H7 (cell line): ENCODE data around the gene SLC25A12. TPM values are rescaled to one million over a fixed set of nuclear protein-coding genes. Genes with fewer than 3 reads are reported as not detected.

Source experiments
- DNase-seq: peaks from one replicate; pipeline ENCODE4 v3.0.0; 2012
- H3K27me3 ChIP-seq: 2 replicates; pipeline ENCODE4 v1.6.0; 2011; ENCODE audit warnings: mild to moderate bottlenecking, low read length; ENCODE audit not compliant: control insufficient read depth, insufficient read depth
- H3K36me3 ChIP-seq: replicated peaks from 2 replicates; pipeline ENCODE4 v1.5.1; 2011; ENCODE audit warnings: low read length; ENCODE audit not compliant: control insufficient read depth, insufficient read depth
- H3K4me3 ChIP-seq: 2 replicates; pipeline ENCODE4 v1.5.1; 2011; ENCODE audit warnings: low read depth, mild to moderate bottlenecking, control low read depth, low read length, moderate library complexity; ENCODE audit not compliant: insufficient read depth
- total RNA-seq: library from RNA; depleted of rRNA; stranded (reverse); fragments of >200 nt; shearing (Covaris generic); gene quantifications from 2 replicates; pipeline ENCODE4 v1.2.3, GENCODE V29; 2014

SLC25A12 gene
- total RNA-seq, 1 experiment from 2014 or later, result 12.2 TPM

DNA sequence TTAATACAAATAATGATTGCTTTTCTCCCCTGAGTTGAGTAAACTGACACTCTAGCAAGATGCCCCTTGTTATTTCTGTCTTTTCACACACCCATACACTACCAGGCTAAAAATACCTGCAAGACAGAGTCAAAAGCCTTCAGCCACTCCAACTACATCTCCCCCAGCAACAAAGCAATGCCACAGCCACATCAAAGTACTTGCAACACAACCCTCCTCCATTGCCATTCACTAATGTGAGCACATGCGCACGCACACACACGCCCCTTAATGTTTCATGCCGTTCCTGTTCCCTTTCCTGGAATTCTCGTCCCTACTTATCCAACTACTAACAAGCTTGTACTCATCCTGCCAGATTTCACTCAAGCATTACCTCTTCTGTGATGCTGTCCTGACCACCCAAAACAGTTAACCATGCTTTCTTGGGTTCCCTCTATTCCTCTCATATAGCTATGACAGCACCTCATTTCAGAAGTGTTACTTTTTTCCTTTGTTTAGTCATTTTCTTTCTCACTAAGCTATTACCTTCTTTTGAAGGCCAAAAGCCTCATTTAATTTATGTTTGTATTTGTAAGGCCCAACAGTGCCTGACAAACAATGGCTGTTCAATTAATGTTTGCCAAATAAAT, 29.6 kb downstream of the SLC25A12 start:
- H3K27me3 ChIP-seq, result no peaks in the 10 kb centered on the region
- H3K36me3 ChIP-seq, result no peaks in the 10 kb centered on the region
- H3K4me3 ChIP-seq, result no peak overlapping the region
- DNase-seq, result no peak

DNA sequence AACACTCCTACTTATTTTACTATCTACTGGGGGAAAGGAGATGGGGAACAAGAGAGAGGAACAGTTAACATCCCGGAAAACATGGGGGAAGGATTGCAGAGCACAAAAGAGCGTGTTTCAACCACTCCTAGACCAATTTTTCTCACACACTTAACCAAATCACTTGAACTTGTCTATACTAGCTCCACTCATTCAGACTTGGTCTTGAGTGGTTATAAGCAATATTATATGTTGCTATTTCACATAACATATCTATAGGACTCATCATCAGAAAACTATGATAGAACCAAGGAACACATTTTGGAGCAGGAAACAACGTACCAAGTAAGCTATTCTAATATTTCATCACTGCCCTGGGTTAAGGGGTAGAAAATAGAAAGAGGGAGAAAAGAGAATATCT, 31.5 kb downstream of the SLC25A12 start:
- no peaks in the 10 kb centered on the region for H3K27me3 ChIP-seq
- no peak for DNase-seq

DNA sequence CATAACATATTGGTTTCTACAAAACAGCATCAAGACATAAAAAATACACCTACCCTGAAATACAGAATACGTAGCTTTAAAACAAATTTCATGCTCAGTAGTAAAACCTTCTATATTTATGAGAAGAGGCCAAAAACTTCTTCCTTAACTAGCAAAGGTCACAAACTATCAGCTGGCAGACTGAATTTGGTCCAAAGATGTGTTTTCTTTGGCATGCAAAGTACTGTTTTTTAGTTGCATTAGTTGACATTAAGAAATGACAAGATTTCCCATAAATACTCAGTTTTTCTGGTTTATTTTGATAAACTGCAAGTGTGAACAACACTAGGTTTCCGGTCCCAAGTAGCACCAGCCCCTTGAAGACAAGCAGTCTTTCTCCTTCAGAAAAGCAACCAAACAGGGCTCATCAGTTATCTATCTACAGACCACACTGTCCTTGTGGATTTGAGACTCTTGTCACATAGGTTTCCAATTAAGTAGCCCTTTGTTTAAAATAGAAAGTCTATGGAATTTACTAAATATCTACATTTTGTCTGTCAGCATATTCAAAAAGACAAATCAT, 35.6 kb downstream of the SLC25A12 start:
- no peak overlapping the region for H3K4me3 ChIP-seq
- H3K27me3 ChIP-seq, result no peaks in the 10 kb centered on the region
- no peaks in the 10 kb centered on the region; the same call in 1 of the 2 replicates for H3K36me3 ChIP-seq
- no peak for DNase-seq

More for the DNA sequence above, 31.5 kb downstream of the SLC25A12 start:
- Histone ChIP-seq H3K36me3 (no peaks in the 10 kb centered on the region; the same call in 1 of the 2 replicates), H3K4me3 (no peak overlapping the region)

DNA sequence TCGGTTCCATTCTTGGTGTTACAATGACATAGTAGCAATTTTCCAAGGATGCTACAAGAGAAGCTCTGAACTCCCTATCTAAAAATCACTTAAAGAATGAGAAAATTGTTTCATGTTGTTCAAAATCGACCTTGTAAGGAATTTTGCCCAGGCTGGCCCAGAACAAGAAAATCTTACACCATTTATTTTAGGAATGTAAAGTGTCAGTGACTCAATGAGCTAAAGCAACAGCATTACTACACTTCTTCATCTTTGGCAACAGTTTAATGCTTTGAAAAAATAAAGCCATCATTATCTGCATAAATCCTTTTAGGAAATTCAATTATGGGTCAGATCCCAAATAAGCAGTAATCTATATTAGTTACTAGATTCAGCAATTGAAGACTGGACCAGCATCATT, 38.6 kb downstream of the SLC25A12 start:
- no peak overlapping the region for H3K4me3 ChIP-seq
- DNase-seq, result no peak
- no peaks in the 10 kb centered on the region; the same call in 1 of the 2 replicates for H3K36me3 ChIP-seq
- no peaks in the 10 kb centered on the region for H3K27me3 ChIP-seq

DNA sequence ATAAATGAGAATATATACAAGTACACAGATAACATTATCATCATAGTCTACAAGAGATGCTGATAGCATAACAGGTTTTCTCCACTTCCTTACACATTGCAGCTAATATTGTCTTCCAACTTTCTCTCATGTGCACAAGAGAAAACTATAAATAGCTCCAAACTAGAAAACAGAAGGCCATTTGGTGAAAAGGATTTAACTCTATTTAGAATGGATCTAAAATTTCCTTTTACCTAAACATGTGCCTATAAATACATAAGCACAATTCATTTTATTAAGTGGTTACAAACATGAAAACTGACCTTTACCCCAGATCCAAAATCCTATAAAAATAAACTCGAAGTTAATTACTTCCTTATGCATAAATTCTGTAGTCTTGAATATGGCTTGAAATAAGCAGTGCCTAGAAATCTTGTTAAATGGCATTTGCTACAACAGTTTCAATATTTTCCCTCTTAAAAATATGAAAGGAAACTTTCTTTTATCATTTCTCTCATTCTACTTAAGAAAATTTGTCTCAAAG, 41.6 kb downstream of the SLC25A12 start:
- no peaks in the 10 kb centered on the region for H3K36me3 ChIP-seq
- DNase-seq, result no peak

DNA sequence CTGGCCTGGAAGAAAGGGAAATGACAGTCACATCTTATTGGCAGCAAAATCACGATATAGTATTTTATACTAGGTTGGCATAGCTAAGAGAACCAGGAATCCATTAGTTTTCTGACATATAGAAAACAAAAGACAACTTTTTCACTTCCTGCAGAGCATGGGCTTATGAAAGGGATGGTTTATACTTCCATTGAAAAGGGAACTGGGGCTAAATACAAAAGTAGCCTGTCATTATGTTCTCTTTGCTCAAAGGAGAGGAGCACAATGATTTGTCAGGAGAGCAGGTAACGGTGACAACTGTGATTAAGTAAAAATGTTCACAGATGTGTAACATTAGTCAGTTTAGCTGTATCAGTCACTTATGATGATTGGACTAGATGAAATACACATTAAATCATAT, 46.4 kb downstream of the SLC25A12 start:
- DNase-seq, result no peak
- Histone ChIP-seq H3K36me3 (no peaks in the 10 kb centered on the region), H3K4me3 (no peak overlapping the region), H3K27me3 (no peaks in the 10 kb centered on the region)

More for the DNA sequence above, 41.6 kb downstream of the SLC25A12 start:
- Histone ChIP-seq H3K4me3 (no peak overlapping the region), H3K27me3 (no peaks in the 10 kb centered on the region)

DNA sequence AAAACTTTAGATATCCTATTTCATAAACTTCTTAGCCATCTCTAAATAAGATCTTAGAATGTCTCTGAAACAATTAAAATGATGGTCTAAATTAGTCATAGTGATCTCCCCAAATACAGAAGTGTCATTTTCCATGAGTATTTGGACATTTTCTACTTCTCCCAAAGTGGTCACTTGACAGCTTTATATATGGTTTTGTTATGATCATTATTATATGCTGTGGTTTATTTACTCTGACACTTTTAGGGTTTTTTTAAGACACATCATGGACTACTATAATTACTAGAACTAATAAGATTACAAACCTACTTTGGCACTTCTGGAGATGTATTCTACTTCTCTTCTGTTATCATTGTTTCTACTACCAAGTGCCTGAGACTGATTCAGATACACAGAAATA, 47.1 kb downstream of the SLC25A12 start:
- Histone ChIP-seq H3K4me3 (no peak overlapping the region), H3K36me3 (no peaks in the 10 kb centered on the region), H3K27me3 (no peaks in the 10 kb centered on the region)
- DNase-seq, result no peak

DNA sequence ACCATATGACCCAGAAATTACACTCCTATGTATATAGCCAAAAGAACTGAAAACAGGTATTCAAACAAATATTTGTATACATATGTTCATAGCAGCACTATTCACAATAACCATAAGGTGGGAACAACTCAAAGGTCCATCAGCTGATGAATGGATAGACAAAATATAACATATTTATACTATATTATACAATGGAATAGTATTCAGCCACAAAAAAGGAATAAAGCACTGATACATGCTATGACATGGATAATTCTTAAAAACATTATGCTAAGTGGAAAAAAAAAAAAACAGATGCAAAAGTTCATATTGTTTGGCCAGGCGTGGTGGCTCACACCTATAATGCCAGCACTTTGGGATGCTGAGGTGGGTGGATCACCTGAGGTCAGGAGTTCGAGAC, 52.0 kb downstream of the SLC25A12 start:
- H3K4me3 ChIP-seq, result no peak overlapping the region
- H3K27me3 ChIP-seq, result no peaks in the 10 kb centered on the region
- no peaks in the 10 kb centered on the region for H3K36me3 ChIP-seq
- DNase-seq, result no peak

DNA sequence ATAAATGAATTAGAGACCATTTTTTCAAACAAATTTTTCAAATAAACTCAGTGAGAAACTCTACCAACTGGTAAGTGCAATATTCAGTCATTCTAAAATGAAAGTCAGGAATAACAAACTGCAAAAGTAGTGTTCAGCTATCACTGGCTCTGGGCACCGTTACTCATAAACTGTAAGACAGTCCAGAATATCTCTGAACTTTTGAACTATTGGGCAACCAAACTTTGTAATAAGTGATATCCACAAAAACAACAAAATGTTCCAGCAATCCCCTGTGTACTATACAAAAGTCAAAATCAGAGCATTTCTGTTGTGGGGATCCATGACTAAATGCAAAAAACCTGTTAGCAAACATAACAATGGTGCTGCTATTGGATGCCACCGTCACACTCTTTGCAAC, 56.3 kb downstream of the SLC25A12 start:
- DNase-seq, result no peak
- H3K27me3 ChIP-seq, result no peaks in the 10 kb centered on the region
- H3K4me3 ChIP-seq, result no peak overlapping the region
- peaks cover 14% of the 10 kb centered on the region for H3K36me3 ChIP-seq

DNA sequence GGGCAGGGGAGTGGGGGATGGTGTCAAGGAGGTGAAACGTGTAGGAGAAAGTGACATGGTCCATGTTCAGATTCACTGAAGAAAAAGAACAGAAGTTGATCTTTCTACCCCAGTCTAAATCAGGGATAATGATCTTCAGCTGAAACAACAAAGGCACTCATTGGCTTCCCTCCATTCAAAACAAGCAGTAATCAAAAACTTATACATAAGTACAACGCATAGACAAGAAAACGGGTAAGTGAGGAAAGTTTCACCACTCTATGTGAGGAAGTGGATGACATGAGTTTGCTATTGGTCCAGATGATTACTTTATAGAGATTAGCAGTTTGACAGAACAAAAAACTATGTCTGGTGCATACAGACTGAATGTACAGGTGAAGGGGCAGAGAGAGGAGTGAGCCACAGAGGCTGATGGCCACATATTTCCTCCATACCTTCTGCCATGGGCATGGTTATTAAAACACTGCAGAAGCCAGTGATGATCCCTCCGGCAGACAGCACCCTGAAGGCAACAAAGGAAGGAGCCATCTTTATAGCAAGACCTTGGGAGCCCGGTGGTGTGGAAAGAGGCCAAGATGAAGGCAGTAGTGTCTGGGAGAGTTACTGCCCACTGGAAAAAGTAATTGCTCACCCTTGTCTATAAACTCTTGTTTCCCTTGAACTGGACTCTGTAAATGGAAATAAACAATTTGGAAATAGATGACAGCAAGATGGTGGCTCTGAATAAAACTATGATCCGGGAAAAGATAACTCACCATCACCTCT, 57.7 kb downstream of the SLC25A12 start:
- Histone ChIP-seq H3K36me3 (peaks cover 17% of the 10 kb centered on the region), H3K27me3 (no peaks in the 10 kb centered on the region), H3K4me3 (no peak overlapping the region)
- DNase-seq, result no peak

DNA sequence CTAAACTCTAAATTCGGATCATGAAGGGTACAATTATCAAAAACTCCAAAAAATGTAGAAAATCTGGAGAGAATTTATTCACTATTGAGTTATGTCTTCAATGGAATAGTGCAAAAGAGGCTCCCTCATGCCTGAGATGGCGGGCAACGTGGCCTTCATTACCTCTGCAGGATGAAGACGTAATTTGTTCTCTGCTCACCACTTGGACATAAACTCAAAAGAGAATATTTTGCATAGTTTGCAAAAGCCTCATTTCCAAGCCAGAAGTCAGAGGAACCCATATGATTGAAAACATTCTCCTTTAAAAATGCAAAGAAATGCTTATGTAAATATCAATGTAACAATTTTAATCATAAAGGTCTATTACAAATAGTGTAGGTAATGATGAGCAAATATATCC, 58.7 kb downstream of the SLC25A12 start:
- no peak for DNase-seq
- no peak overlapping the region for H3K4me3 ChIP-seq
- peaks cover 20% of the 10 kb centered on the region for H3K36me3 ChIP-seq
- H3K27me3 ChIP-seq, result no peaks in the 10 kb centered on the region

DNA sequence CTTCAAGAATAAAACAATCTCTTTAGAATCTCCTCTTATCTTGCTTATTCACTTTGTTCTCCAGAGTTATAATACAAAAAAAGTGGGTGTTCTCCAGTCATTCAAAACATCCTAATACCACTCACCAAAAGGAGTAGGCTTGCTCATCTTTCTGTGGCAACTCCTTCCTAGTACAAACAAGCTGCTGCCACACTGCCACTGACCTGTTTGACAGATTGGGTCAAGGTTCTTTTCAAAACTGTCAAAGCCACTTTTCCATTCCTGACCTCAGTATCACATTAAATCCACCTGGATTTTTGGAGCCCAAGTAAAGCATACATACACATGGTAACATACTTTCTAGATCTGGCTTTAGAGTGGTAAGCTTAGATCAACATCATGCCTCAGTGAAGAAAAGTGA, 59.8 kb downstream of the SLC25A12 start:
- DNase-seq, result no peak
- Histone ChIP-seq H3K4me3 (no peak overlapping the region), H3K27me3 (no peaks in the 10 kb centered on the region), H3K36me3 (peaks cover 20% of the 10 kb centered on the region)

DNA sequence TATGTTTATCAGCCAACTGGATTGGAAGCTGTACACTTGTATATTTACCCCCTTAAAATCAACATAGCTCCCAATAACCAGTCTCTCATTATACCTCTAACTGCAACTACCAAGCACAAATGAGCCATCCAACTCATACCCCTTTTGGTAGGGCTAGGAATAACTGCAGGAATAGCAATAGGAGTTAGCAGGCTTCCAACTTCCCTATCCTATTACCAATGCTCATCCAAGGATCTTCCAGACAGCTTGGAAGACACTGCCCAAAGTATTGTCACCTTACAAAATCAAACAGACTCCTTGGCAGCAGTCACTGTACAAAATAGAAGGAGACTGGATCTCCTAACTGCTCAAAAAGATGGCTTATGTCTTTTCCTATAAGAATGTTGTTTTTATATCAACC, 61.6 kb downstream of the SLC25A12 start:
- Histone ChIP-seq H3K4me3 (no peak overlapping the region), H3K27me3 (no peaks in the 10 kb centered on the region), H3K36me3 (peaks cover 20% of the 10 kb centered on the region)
- no peak for DNase-seq

DNA sequence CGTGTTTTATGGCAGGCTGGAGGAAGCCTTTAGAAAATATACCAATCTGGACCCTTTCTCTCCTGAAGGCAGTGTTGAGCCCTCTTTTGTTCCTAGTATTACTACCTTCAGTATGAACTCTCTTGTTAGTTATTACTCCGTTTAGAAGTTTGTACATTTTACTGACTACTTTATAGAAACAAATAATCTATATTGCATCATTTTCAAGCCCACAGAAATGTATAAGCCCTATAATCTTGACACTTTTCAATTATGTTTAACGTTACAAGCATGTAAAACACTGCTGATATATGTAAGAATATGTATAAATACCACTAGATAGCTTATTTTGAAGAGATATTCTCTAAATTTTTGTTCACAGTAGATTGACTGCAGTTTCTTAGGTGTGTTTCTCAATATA, 64.0 kb downstream of the SLC25A12 start:
- Histone ChIP-seq H3K36me3 (peaks cover 16% of the 10 kb centered on the region), H3K27me3 (no peaks in the 10 kb centered on the region), H3K4me3 (no peak overlapping the region)
- no peak for DNase-seq

DNA sequence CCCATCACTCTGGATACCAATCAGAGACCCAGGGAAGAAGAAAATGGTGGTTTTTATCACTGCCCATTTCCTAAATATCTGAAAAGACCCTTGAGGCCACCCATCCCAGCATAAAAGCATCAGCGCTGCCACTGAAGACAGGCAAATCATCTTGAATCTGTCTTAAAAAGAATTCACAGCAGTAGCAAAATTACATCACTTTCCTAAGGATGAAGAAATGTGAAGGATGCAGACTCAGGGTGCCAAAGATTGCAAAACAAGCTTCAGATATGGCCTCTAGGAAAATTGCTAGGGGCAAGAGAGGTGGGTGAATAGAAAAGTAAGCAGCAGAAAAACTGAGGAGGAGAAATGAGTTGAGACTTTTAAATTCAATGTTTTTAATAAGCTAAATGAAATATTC, 70.0 kb downstream of the SLC25A12 start:
- Histone ChIP-seq H3K27me3 (no peaks in the 10 kb centered on the region), H3K36me3 (no peaks in the 10 kb centered on the region), H3K4me3 (no peak overlapping the region)
- DNase-seq, result no peak
